ENCODE data around the gene PCSK5.

PCSK5 gene

DNA sequence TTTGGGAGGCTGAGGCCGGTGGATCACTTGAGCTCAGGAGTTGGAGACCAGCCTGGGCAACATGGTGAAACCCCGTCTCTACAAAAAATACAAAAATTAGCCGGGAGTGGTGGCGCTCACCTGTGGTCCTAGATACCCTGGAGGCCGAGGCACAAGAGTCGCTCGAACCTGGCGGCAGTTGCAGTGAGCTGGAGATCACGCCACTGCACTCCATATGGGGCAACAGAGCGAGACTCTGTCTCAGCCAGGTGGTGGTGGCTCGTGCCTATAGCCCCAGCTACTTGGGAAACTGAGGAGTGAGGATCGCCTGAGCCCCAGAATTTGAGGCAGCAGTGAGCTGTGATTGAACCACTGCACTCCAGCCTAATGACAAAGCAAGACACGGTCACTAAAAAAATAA, 506.1 kb downstream of the PCSK5 start:
- DNase-seq (ENCODE audit: low read depth): no peak

DNA sequence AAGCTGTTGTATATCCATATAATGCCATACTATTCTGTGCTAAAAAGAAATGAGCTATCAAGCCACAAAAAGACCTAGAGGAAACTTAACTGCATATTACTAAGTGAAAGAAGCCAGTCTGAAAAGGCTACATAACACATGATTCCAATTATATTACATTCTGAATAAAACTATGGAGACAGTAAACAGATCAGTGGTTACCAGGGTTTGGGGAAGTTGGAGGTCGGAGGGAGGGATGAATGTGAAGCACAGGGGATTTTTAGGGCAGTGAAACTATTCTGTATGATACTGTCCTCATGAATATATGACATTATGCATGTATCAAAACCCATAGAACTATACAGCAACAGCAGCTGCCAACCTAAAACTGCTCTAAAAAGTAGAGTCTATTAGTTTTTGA, 509.4 kb downstream of the PCSK5 start:
- DNase-seq (ENCODE audit: low read depth): no peak

DNA sequence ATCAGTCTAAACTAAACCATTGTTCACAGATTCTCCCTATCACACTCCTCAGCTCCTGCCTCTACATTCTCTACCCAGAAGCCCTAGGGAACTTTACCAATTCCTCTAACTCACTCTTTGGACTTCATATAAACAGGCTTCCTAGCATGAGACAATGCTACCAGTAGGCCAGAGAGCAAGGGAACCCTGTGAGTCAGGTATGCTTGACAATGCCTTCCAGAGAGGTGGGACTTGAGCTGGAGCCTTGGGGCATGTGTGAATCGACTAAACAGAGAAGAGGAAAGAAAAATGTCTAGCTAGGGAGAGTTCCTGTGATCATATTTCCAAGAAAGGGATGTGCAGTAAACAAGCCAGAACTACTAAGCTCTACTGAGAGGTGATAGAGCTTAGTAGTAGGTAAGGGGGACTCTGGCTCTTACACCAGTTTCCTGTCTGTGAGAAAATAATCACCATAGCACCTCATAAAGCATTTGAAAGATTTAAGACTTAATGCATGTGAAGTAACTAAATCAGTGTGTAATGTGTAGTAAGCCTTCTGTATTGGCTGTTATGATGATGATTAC, 510.1 kb downstream of the PCSK5 start:
- no peak for DNase-seq (ENCODE audit: low read depth)

DNA sequence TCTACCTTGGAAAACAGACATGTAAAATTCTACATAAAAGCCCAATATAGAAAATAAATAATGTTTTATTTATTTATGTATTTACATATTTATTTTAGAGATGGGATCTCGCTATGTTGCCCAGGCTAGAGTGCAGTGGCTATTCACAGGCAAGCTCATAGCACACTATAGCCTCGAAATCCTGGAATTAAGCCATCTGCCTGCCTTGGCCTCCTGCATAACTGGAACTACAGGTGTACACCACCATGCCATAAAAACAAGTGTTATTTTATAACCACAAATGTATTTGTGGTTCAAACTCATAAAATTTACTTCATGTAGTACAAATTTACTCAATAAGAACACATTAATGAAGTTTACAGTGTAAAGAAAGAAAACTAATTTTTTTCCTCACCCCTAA, 510.7 kb downstream of the PCSK5 start:
- DNase-seq (ENCODE audit: low read depth): no peak

DNA sequence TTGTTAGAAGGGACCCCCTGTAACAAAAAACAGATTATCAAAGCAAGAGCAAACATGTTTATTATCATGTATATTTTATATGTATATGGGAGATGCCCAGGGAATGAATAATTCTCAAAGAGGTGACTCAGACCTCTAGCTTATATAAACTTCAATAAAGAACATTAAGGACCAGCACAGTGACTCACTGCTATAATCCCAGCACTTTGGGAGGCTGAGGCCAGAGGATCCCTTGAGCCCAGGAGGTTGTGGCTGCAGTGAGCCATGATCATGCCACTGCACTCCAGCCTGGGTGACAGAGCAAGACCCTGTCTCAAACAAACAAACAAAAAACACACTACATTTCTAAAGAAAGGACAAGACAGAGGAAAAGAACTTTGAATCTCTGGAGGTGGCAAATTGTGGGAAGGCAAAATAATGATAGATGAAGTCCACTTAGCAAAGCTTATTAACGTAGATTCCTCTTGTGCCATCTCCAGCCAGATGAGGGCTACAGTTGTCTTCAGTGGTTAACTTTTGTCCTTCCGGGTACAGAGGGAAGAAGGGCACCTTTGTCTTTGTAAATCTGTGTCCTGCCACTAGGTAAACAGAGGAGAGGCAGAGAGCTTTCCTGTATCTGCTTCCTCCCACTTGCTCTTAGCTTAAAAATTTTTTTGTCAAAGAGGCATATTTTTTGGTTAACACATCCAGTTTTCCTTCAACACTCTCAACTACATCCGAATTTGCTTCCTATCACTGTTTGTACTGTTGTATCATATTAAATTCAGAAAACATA, 511.3 kb downstream of the PCSK5 start:
- DNase-seq (ENCODE audit: low read depth): no peak

DNA sequence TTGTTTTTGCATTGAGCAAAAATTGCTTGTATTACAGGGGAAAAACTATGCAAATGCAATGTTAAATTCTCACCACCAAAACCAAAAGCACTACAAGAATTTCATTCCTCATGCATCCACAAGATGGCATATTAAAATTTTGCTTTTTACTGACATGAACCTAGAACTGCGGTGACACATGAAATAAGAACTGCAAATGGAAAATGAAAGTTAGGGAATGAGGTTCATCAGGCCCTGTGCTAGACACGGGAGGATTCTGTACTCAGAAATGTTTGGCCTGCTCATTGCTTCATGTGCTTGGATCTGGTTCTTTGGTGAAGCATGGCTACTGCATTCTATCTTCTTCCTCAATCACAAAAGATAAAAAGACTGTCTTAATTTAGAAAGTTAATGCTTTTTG, 512.9 kb downstream of the PCSK5 start:
- peak; percentile 90 for DNase-seq (ENCODE audit: low read depth)

DNA sequence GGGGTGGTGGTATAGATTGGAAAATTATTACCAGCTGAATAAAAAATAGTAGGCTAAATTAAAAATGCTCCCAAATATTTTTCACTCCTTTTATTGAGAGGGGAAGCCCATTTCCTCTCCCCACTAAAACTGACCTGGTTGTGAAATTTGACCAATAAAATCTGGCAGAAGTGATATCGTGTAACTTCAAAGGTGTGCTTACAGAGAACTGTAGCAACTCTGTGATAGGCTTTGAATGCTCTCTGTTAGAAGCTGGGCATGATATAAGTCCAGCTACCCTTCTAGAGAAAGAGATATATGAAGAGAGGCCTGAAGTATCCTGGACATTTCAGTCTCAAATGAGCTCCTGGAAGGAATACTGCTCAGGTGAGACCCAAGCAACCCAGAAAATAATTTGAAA, 513.9 kb downstream of the PCSK5 start:
- DNase-seq (ENCODE audit: low read depth): no peak

DNA sequence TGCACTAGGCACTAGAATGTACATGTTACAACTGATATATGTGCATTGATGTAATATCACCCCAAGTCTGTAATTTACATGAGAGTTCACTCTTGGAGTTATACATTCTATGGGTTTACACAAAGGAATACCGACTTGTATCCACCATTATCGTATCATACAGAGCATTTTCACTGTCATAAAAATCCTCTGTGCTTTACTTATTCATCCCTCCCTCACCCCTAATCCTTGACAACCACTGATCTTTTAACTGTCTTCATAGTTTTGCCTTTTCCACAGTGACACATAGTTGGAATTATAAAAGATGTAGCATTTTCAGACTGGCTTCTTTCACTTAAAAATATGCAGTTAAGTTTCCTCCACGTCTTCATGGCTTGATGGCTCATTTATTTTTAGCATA, 514.9 kb downstream of the PCSK5 start:
- no peak for DNase-seq (ENCODE audit: low read depth)

DNA sequence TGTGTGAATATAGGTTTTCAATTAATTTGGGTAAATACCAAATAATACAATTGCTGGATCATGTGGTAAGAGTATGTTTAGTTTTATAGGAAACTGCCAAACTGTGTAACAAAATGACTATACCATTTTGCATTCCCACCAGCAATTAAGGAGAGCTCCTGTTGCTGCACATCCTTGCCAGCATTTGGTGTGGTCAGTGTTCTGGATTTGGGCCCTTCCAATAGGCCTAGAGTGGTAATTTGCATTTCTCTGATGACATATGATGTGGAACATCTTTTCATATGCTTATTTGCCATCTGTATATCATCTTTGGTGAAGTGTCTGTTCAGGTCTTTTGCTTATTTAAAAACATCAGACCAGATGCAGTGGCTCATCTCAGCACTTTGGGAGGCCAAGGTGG, 515.4 kb downstream of the PCSK5 start:
- DNase-seq (ENCODE audit: low read depth): no peak

All from amniotic epithelial cell (primary cell).